ENCODE results near the gene RTRAF. TPM values are rescaled to one million over a fixed set of nuclear protein-coding genes. Genes with fewer than 3 reads are reported as not detected.

The RTRAF gene
- total RNA-seq, 1 experiment from 2014 or later = 93.7 TPM

DNA sequence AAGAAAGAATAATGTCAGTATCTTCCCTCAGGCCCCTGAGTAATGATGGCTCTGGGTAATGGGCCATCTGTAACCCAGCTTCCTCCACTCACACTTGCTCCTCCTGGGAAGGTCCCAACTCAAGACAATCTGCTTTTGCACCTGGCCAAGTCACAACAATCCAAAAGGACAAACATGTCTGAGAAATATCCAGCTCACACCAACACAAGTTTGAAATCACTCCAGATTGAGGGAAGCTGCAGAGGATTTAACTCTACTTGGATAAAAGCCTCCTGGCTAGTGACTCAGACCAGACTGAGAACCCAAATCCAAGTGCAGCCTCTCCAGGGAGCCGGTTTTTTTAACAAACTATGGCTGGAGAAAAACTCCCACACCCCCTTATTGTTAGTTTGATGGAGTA is 34.2 kb downstream of the RTRAF start:
- POLR2A ChIA-PET = no interaction called here
- intact Hi-C loops (cut with micrococcal nuclease; ENCODE audit: unreplicated experiment) = no loop called here
- Histone ChIP-seq H3K27me3 (ENCODE audit: control insufficient read depth, insufficient read depth, low read length) (no peaks in the 10 kb centered on the region), H3K4me3 (ENCODE audit: low read depth in 2 of 2, low read length in 2 of 2) (no peak overlapping the region), H3K36me3 (ENCODE audit: control insufficient read depth, insufficient read depth, low read length) (no peaks in the 10 kb centered on the region), H3K4me1 (ENCODE audit: control insufficient read depth, insufficient read depth, low read length) (no peaks in the 10 kb centered on the region), H3K27ac (ENCODE audit: low read length) (no peak overlapping the region), H3K9me3 (ENCODE audit: control insufficient read depth, insufficient read depth, low read depth, low read length) (no peaks in the 10 kb centered on the region)
- DNase-seq (ENCODE audit: low read depth, low spot score) = no peak
- no peak for TF ChIP-seq POLR2AphosphoS5 (IDR thresholded peaks at IDR 0.05; ENCODE audit: low read depth, low read length)
- TF ChIP-seq, protein P1, sequence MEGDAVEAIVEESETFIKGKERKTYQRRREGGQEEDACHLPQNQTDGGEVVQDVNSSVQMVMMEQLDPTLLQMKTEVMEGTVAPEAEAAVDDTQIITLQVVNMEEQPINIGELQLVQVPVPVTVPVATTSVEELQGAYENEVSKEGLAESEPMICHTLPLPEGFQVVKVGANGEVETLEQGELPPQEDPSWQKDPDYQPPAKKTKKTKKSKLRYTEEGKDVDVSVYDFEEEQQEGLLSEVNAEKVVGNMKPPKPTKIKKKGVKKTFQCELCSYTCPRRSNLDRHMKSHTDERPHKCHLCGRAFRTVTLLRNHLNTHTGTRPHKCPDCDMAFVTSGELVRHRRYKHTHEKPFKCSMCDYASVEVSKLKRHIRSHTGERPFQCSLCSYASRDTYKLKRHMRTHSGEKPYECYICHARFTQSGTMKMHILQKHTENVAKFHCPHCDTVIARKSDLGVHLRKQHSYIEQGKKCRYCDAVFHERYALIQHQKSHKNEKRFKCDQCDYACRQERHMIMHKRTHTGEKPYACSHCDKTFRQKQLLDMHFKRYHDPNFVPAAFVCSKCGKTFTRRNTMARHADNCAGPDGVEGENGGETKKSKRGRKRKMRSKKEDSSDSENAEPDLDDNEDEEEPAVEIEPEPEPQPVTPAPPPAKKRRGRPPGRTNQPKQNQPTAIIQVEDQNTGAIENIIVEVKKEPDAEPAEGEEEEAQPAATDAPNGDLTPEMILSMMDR (IDR thresholded peaks at IDR 0.05) = no peak
- TF ChIP-seq TCF7L2 (IDR thresholded peaks at IDR 0.05; ENCODE audit: low read depth, low read length) = no peak
- TF ChIP-seq SIN3A (IDR thresholded peaks at IDR 0.05; ENCODE audit: borderline replicate concordance, insufficient read depth, low read depth, low read length) = no peak
- TF ChIP-seq, protein P2, sequence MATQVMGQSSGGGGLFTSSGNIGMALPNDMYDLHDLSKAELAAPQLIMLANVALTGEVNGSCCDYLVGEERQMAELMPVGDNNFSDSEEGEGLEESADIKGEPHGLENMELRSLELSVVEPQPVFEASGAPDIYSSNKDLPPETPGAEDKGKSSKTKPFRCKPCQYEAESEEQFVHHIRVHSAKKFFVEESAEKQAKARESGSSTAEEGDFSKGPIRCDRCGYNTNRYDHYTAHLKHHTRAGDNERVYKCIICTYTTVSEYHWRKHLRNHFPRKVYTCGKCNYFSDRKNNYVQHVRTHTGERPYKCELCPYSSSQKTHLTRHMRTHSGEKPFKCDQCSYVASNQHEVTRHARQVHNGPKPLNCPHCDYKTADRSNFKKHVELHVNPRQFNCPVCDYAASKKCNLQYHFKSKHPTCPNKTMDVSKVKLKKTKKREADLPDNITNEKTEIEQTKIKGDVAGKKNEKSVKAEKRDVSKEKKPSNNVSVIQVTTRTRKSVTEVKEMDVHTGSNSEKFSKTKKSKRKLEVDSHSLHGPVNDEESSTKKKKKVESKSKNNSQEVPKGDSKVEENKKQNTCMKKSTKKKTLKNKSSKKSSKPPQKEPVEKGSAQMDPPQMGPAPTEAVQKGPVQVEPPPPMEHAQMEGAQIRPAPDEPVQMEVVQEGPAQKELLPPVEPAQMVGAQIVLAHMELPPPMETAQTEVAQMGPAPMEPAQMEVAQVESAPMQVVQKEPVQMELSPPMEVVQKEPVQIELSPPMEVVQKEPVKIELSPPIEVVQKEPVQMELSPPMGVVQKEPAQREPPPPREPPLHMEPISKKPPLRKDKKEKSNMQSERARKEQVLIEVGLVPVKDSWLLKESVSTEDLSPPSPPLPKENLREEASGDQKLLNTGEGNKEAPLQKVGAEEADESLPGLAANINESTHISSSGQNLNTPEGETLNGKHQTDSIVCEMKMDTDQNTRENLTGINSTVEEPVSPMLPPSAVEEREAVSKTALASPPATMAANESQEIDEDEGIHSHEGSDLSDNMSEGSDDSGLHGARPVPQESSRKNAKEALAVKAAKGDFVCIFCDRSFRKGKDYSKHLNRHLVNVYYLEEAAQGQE (IDR thresholded peaks at IDR 0.05; ENCODE audit: insufficient read depth in 1 of 2, low read depth in 2 of 2, low read length in 1 of 2) = no peak
- in situ Hi-C loops (cut with HindIII; ENCODE audit: low pct_unique_long_range_greater_than_20kb, low sequenced_read_pairs) = no loop called here
- no TSS peak for BruUV-seq (replicated peaks)
- CTCF ChIA-PET = no interaction called here
- ATAC-seq = no peak

DNA sequence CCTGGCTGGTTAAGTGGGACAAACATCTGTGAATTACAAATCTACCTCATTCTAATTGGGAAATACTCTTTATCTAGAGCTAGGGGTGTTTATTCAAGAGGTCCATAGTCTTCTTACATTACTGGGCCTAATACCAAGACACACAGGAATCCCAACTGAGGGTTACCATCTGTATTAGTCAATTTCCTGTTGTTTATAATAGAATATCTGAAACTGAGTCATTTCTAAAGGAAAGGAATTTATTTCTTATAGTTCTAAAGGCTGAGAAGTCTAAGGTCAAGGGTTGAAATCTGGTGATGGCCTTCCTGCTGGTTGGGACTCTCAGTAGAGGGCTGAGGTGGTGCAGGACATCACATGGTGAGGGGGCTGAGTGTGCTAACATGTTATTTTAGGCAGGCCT is 36.0 kb downstream of the RTRAF start:
- ATAC-seq (no peak), DNase-seq (ENCODE audit: low read depth, low spot score) (no peak)
- ChIA-PET CTCF (no interaction called here), POLR2A (no interaction called here)
- H3K27me3 ChIP-seq (ENCODE audit: control insufficient read depth, insufficient read depth, low read length) = no peaks in the 10 kb centered on the region
- no peaks in the 10 kb centered on the region for H3K36me3 ChIP-seq (ENCODE audit: control insufficient read depth, insufficient read depth, low read length)
- in situ Hi-C loops (cut with HindIII; ENCODE audit: low pct_unique_long_range_greater_than_20kb, low sequenced_read_pairs) = no loop called here
- TF ChIP-seq POLR2AphosphoS5 (IDR thresholded peaks at IDR 0.05; ENCODE audit: low read depth, low read length) (no peak), TCF7L2 (IDR thresholded peaks at IDR 0.05; ENCODE audit: low read depth, low read length) (no peak), SIN3A (IDR thresholded peaks at IDR 0.05; ENCODE audit: borderline replicate concordance, insufficient read depth, low read depth, low read length) (no peak)
- TF ChIP-seq, protein P1 (IDR thresholded peaks at IDR 0.05) = no peak
- TF ChIP-seq, protein P2 (IDR thresholded peaks at IDR 0.05; ENCODE audit: insufficient read depth in 1 of 2, low read depth in 2 of 2, low read length in 1 of 2) = no peak
- no peaks in the 10 kb centered on the region for H3K4me1 ChIP-seq (ENCODE audit: control insufficient read depth, insufficient read depth, low read length)
- intact Hi-C loops (cut with micrococcal nuclease; ENCODE audit: unreplicated experiment) = no loop called here
- H3K4me3 ChIP-seq (ENCODE audit: low read depth in 2 of 2, low read length in 2 of 2) = no peak overlapping the region
- H3K27ac ChIP-seq (ENCODE audit: low read length) = no peak overlapping the region
- H3K9me3 ChIP-seq (ENCODE audit: control insufficient read depth, insufficient read depth, low read depth, low read length) = no peaks in the 10 kb centered on the region
- BruUV-seq (replicated peaks) = no TSS peak
